GM12865 (cell line): ENCODE results near the gene CAV2.

Source experiments
- DNase-seq: peaks from one replicate; pipeline ENCODE4 v3.0.0; 2010; ENCODE audit warnings: low read depth
- H3K4me3 ChIP-seq: 2 replicates; pipeline ENCODE4 v1.5.1; 2011; ENCODE audit warnings: mild to moderate bottlenecking, low read depth, low read length, control low read depth
- TF ChIP-seq, protein P1 (sequence below): IDR thresholded peaks from 2 replicates; pipeline ENCODE4 v1.5.1; 2011; ENCODE audit warnings: low read length, control low read depth, low read depth, inconsistent platforms; ENCODE audit not compliant: insufficient read depth; ENCODE audit errors: missing control alignments

CAV2 gene

DNA sequence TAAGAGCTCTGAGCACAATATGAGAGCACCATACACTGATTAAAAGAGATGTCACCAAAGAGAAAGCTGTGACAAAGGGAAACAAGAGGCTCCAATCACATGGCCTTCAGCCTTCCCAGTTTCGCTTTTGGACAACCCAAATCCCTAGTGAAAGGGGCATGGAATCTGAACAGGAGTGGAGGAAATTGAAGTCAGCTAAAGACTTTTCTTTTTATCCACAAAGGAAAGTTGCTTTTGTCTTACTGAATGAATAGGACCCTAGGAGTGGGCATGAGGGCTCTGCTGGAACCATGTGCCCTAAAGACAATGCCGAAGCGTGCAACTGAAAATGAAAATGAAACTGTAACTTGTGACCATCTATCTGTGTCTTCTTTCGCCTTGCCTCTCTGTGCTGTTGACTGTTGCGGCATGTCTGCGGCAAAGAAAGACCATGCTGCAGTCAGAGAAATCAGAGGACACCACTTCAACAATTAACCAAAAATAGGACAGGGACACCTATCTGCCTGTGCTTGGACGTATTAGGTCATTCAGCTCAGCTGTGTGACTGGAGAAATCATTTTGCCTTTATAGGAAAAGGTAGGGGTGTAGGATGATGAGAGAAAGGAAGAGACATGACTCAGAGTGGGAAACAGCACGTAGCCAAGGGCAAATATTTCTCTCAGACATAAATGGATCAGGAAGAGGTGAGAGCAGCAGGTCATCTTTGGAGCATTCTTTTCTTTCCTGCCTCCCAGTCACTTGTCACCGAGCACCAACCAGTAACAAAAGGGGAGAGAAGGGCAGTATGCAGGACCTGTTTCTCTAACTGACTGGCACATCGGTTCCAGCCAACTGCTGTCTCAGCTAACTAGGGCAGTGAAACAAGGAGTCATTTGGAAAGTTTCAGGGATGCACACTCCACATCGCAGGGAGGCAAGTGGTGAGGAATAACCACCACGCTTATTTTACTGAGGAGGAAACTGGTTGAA, 12.3 kb downstream of the CAV2 start:
- TF ChIP-seq, protein P1, sequence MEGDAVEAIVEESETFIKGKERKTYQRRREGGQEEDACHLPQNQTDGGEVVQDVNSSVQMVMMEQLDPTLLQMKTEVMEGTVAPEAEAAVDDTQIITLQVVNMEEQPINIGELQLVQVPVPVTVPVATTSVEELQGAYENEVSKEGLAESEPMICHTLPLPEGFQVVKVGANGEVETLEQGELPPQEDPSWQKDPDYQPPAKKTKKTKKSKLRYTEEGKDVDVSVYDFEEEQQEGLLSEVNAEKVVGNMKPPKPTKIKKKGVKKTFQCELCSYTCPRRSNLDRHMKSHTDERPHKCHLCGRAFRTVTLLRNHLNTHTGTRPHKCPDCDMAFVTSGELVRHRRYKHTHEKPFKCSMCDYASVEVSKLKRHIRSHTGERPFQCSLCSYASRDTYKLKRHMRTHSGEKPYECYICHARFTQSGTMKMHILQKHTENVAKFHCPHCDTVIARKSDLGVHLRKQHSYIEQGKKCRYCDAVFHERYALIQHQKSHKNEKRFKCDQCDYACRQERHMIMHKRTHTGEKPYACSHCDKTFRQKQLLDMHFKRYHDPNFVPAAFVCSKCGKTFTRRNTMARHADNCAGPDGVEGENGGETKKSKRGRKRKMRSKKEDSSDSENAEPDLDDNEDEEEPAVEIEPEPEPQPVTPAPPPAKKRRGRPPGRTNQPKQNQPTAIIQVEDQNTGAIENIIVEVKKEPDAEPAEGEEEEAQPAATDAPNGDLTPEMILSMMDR, result no peak
- peak; percentile 84 for DNase-seq
- peak overlapping the region; percentile 46 for H3K4me3 ChIP-seq

- DNase-seq, result no peak
- peak overlapping the region; percentile 46 for H3K4me3 ChIP-seq
- TF ChIP-seq, protein P1, result no peak
Observed at GRCh38 chr7:116512520-116513188, 13.1 kb downstream of the CAV2 start.

DNA sequence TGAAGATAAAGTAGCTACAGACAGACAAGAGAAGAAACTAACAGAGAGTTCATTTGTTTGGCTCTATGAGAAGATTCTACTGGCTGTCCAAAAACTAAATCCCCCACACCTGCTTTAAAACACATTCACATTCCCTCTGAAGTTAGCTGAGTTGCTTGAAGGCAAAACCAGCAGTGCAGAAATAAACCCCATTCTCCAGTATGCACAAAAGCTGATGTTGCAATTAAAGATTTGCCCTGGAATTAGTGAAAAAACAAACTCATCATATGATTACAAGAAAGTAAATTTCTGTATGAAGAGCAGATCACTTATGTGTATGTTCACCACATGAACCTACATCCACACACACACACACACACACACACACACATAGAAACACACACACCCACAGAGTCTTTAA, 16.0 kb downstream of the CAV2 start:
- TF ChIP-seq, protein P1, result no peak
- H3K4me3 ChIP-seq, result no peak overlapping the region

DNA sequence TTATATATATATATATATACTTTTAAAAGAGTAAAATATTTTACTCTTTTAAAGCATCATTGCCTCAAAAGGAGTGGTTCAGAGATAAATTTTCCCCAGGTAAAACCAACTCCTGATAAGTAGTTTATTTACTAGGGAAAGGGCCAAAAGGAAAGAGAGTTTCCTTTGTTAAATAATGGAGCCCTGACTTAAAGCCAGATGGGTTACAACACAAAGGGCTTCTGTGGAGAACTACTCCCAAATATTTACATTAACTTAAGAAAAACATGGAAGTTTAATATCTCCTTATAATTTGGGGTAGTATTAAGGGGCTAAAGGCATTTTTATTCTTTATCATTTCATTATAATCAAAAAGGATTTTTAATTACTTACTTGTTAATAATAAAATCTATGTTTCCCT, 16.8 kb downstream of the CAV2 start:
- DNase-seq, result no peak
- no peak overlapping the region for H3K4me3 ChIP-seq
- TF ChIP-seq, protein P1, result no peak

More for the DNA sequence above, 16.0 kb downstream of the CAV2 start:
- DNase-seq, result no peak

DNA sequence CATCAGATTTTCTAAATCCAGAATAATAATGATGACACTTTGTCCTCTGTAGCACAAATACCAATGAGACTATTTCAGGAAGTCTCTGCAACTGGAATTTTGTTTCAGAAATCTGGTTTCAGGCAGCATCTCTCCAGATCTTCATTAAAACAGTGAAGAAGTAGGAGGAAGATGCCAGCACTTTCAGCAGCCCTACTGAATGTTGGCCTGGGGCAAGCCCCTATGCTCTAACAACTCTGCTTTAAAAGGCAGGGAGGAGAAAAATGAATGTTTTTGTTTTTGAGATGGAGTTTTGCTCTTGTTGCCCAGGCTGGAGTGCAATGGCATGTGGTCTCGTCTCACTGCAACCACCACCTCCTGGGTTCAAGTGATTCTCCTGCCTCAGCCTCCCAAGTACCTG, 18.1 kb downstream of the CAV2 start:
- TF ChIP-seq, protein P1, result no peak
- no peak for DNase-seq
- H3K4me3 ChIP-seq, result no peak overlapping the region

DNA sequence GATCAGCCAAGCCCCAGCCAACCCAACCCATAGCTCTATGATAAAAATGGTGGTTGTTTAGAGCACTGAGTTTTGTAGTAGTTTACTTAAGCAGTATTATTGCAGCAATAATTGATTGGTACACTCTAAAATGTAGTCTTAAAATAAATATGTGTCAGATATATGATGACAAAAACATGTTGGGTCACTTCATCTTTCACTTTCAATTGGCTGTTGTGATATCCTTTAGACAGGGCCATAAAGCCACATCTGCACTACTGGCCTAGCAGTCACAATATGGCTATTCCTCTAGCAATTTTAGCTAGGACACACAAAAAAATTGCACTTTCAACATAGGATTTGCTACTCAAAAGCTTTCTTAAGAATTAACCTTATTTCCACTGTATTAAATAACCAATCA, 19.4 kb downstream of the CAV2 start:
- DNase-seq, result no peak
- TF ChIP-seq, protein P1, result no peak
- no peak overlapping the region for H3K4me3 ChIP-seq
